OCI-LY1 (cell line): ENCODE data around the gene EVL.

Experiments used
- EZH2 ChIP-seq: fragments of 200-600 bp; sonication (generic), shearing (Covaris generic); IDR thresholded peaks from 2 replicates; pipeline ENCODE4 v1.8.0; 2017; ENCODE audit warnings: borderline replicate concordance, mixed run types, mild to moderate bottlenecking, antibody characterized with exemption, low read length, moderate library complexity, mixed read lengths
- TF ChIP-seq, protein P1 (sequence below): fragments of 200-600 bp; sonication (generic), shearing (Covaris generic); IDR thresholded peaks from 2 replicates; pipeline ENCODE4 v1.5.1; 2017; ENCODE audit warnings: mild to moderate bottlenecking, antibody characterized with exemption, low read length, moderate library complexity, mixed read lengths

DNA sequence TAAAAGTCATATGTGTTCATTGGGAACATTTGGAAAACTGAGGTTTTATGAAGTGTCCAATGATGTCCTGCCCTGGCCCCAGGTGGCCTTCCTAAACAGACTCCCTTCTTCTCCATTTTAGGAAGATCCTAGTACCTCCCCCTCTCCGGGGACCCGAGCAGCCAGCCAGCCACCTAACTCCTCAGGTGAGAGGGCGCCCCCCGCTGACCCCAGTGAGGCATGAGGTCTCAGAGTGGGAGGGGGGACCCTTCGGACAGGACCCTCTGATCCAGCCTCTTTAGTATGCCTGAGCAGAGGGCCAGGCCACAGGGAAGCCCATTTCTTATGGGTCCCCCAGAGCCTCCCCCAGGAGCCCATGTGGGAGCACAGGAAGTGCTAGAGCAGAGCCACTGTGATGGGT is 70.6 kb downstream of the EVL start:
- TF ChIP-seq, protein P1, sequence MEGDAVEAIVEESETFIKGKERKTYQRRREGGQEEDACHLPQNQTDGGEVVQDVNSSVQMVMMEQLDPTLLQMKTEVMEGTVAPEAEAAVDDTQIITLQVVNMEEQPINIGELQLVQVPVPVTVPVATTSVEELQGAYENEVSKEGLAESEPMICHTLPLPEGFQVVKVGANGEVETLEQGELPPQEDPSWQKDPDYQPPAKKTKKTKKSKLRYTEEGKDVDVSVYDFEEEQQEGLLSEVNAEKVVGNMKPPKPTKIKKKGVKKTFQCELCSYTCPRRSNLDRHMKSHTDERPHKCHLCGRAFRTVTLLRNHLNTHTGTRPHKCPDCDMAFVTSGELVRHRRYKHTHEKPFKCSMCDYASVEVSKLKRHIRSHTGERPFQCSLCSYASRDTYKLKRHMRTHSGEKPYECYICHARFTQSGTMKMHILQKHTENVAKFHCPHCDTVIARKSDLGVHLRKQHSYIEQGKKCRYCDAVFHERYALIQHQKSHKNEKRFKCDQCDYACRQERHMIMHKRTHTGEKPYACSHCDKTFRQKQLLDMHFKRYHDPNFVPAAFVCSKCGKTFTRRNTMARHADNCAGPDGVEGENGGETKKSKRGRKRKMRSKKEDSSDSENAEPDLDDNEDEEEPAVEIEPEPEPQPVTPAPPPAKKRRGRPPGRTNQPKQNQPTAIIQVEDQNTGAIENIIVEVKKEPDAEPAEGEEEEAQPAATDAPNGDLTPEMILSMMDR = no peak
- TF ChIP-seq EZH2 = no peak
